ENCODE results near the gene NR3C2.

NR3C2 gene

DNA sequence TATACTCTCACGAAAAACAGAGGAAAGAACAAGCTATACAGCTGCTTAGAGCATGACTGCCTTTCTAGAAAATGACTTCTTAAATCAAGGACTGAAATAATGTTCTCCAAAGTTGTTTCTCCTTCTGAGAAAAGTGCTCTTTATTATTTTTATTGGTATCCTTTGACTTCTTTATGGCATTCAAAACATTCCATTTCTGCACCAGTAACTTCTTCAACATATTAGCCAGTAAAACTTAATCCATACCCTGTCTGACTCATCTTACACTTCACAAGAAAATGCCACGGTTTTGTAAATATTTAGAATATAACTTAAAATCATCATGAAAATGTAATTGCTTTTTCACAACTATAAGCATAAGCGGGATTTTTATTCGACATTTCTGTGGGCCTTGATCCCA lies 180.4 kb downstream of the NR3C2 start:
- DNase-seq (ENCODE audit: low read depth), result no peak

DNA sequence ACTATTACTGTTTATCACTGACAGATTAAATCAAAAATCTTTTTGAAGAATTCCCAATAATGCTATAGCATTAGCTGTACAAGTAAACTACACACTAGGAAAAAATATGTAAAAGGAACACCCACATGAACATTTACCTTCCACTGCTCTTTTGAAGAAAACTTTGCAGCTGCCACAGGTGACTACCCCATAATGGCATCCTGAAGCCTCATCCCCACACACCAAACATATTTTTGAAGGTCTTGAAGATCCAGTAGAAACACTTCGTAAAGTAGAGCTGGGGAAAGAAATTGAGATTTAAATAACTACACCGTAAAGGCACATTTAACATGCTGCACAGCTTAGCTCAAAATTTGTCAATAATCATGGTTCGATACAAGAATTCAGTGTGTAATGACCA lies 182.4 kb downstream of the NR3C2 start:
- DNase-seq (ENCODE audit: low read depth), result no peak

DNA sequence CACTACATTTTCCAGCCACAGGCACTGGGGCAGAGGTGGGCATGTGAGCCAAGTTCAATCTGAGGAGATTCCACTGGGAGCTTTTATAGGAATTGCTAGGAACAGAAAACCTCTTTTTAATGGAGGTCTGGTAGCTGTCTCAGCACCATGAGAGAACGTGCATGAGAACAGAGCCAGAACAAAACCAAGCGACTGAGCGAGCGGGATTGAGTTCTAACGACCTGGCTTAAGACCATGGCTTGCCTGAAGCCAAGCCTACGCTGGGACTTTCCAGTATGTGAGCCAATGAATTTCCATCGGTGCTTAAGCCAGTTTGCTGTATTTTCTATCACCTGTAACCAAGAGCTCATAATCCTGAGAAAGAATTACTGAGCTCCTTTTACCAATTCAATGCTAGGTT lies 183.7 kb downstream of the NR3C2 start:
- no peak for DNase-seq (ENCODE audit: low read depth)

DNA sequence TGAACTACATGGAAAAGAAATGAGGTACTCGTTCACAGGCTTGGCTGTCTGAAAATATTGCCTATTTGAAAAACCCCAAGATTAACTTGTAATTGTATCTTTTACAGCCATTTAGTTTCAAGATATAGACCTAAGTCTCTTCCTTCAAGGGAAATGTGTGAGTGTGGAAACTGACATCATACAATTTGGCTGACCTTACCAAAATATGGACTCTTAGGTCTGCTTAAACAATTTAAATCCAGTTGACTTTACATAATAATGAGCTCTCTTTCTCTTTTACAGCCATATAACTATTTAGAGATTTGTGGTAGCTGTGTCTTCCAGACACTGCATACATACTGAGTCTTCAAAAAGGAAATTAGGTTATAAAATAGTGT lies 186.9 kb downstream of the NR3C2 start:
- no peak for DNase-seq (ENCODE audit: low read depth)

DNA sequence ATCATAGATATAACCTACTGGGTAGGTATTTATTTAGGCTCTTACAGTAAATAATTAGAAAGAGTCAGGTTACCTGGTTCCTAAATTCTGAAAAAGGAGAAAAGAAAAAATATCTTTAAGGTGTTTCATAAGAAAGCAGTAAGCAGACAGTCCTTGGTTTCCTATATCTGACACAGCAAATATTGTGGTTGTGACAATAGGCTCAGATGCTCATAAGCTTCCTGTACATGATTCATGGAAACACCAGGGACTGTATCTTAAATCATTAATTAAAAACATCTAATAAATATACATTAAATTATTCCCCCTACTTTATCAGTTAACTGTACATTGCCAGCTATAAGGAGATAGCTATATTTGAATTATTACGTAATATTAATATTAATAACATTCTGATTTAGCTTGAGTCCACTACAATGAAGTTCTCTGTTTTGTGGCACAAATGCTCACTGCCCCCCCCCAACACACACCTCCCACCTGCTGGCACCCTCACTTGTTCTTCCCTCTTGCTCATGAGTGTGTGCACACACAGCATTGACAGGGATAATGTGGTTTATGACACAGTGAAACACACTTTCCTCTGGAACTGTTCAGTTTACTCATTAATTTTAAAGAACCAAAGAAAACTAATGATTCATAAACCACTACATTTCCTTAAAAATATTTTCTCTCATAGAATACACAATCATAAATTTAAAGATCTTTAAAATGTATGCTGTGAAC lies 187.4 kb downstream of the NR3C2 start:
- no peak for DNase-seq (ENCODE audit: low read depth)

DNA sequence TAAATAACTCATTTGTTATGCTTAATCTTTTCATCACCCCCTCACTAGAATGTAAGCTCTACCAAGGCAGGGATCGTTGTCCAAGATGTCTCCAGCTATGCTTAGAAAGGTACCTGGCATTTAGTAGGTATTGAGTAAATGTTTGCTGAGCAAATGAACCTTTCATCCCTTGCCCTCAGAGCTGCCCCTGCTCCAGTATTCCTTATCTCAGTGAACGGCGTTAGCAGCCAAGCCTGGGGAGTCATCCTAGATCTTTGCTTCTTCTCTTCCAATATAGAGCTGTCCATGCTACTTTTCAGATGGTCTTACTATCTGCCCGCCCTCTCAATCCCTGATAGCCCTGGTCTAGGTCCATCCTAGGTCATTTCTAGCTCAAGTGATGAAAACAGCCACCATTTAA lies 188.4 kb downstream of the NR3C2 start:
- no peak for DNase-seq (ENCODE audit: low read depth)

DNA sequence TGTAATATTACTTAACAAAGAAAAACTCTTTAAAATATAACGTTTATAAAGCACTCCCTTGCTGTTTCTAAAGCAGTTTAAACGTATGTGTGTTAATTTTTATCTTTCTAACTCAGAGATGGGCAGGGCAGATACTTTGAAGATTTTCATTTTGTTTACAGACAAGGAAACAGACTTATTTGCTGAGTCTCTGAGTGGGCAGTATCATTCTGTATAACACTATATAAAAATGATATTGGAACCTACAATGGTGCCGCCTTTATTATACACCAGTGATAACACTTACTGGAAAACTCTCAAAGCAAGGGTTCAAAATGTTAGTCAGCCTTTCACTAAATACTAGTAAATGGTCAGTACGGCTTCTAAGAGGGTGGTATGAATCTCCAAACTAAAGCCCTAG lies 193.4 kb downstream of the NR3C2 start:
- DNase-seq (ENCODE audit: low read depth), result no peak

DNA sequence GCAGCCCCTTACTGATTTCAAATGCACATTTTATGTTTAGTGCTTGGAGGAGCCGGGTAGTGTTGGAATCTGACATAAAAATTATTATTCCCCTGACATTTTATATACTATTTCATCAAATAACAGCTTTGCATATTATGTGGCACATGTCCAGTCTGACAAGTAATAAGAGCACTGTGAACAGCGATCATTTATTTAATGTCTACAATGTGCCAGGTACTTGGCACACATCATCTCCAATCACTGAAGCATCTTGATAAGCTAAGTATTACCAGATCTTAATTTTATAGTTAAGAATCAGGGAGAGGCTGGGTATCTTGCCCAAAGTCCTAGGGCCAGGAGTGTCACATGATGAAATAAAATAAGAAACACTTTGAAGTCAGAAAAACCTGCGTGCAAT lies 197.2 kb downstream of the NR3C2 start:
- DNase-seq (ENCODE audit: low read depth), result no peak

DNA sequence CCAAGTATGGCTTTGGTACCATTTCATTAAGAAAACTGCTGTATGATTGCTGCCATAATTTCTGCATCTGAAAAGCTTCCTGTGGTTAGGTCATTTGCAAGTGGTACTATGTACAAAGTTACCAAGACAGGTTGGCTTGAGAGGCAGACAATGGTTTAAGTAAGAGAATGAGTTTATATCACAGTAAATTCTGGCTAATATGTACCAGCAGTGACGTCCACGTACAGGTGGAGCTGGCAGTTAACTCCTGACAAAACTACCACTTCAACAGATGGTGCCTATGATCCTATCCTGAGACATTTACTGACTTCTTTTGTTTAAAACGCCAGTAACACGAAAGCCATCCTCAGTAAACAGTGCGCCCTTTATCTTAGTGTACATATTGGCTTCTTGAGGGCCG lies 198.4 kb downstream of the NR3C2 start:
- DNase-seq (ENCODE audit: low read depth), result no peak

DNA sequence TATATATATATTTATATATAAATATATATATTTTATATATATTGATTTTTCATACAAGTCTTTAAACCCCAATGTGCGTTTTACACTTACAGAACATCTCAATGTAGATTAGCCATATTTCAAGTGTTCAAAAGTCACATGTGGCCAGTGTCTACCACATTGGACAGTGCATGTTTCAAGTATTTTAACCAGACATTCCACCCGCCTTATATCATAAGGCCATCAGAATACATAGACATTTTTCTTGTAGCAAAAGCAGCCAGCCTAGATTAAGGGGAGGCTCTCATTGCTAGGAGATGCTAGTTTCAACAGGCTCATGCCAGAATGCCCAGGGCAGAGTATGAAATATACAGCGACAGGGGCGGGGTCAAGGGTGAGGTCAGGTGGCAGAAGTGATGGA lies 202.0 kb downstream of the NR3C2 start:
- no peak for DNase-seq (ENCODE audit: low read depth)

DNA sequence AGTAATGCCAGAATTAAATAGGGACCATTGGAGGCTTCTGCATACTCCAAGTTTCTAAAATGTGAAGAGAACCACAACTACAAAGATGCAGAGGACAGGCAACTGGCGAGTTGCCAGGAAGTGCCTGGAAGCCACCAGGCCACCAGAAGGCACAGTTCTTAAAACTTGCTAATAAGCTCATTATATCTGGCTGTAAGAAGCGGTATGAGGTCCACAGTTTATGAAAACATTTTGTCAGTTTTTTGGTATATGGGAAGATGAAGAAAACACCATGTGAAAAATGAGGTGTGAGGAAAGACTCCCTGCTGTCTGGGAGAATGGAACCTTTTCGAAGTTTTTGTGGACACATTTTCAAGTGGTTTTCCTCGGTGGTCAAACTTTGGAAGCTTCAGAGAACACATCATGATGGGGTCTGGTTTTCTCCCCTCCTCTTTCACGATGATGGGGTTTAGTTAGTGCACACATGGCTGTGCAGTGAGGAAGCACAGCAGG lies 202.7 kb downstream of the NR3C2 start:
- DNase-seq (ENCODE audit: low read depth), result no peak

DNA sequence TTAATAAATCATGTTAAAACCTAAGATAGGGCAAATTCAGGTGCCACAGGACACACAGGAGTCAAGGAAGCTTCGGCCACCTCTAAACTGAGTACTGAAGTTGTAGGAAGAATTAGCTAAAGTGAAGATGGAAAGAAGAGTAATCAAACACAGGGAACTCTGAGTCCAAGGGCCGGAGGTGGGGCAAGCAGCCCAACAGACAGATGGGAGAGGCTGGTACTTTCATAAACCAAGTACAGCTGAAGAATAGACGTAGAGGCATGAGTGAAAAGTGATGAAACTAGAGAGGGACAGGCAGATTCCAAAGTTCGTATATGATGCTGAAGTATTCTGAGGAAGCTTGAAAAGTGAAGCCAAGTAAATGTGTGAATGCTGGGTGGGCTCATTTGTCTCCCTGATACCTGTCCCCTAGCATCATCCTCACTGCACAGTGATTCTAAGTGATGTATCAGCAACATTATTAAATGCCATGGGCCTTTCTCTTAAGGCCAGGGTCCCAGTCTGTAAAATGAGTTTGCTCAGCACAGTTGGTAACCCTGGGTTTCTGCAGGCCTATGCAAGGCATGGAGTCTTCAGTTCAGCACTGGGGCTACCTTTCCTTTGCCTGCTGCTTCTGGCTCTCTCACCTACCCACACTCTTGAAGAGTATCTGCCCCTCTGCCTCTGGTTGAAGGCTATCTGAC lies 203.3 kb downstream of the NR3C2 start:
- no peak for DNase-seq (ENCODE audit: low read depth)

DNA sequence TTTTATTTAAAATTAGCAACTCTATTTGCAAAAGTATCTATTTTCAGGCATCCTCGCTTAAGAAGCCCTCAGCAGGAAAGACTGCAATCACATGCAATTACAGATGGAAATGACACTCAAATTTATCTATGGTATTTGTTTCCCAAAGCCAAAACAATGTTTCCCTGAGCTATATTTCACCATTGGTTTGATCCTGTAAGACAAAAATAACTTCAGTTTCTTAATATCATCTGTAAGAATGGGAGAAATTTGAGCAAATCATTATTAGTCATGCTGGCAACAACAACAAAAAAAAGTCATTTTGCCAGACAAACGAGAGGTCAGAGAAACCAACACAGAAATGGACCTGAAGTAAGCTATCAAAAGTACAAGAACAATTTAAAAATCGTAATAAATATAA lies 204.1 kb downstream of the NR3C2 start:
- DNase-seq (ENCODE audit: low read depth), result no peak

DNA sequence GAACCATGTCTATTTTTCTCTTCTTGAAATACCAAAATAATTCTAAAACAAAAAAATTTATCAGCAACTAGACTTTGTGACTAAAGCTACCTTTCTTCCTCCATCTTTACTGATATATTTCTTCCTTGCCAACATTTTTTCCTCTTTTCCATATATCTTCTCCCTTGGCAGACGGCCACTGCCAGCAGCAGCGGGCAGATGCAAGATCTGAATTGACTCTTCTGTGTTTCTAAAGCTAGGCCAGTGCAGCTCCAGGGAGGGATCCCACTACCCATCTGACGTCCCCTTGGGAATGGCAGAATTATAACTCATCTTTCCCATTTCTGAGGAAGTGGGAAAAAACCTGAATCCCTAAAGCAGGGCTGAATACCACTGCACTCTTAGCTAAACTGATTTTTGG lies 206.4 kb downstream of the NR3C2 start:
- DNase-seq (ENCODE audit: low read depth), result no peak

DNA sequence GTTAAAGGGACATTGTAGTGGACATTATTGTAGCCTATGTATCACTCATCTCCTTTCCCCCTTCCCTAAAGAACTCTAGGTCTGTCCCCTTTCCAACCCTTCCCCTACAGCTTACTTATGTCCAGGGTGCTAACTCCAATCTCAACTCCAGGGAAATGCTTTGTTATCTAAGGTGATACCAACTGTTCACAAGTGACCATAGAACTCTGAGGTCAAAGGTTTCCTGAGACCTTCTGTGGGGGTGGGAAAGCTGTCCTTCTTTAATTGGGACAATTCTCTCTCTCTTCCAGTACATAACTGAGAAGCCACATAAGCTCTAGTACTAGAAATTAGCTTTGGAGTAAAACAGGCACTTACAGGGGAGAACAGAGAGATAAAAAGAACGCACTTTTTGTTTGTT lies 212.4 kb downstream of the NR3C2 start:
- no peak for DNase-seq (ENCODE audit: low read depth)

DNA sequence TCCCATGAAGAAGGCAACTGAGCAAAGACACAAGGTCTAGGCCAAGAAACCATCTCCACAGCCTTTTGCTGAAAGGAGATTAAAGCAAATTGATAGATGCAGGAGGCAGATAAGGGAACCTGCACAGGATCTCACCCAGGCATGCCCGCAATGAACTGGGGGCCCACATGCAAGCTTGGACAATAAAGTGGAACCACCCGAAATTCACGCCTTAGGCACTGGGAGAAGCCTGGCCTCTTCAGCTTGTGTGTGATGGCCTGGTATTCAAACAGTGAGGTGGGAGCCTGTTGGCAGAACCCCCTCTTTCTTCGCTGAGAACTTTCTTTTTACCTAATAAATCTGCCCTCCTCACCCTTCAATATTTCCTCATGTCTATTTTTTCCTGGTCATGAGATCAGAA lies 213.2 kb downstream of the NR3C2 start:
- DNase-seq (ENCODE audit: low read depth), result no peak

DNA sequence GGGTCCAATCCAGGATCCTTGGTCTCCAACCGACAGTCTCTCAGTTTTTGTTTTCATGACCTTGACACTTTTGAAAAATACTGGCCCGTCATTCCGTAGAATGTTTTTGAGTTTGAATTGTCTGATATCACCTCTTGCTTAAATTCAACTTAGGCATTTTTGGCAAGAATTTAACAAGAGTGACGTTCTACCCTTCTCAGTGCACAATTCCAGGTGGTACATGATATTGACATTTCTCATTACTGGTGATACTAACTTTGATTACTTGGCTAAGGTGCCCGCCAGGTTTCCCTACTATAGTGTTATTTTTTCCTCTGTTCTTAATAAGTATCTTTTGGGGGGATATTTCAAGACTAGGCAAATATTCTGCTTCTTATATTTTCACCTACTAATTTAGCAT lies 215.1 kb downstream of the NR3C2 start:
- no peak for DNase-seq (ENCODE audit: low read depth)

DNA sequence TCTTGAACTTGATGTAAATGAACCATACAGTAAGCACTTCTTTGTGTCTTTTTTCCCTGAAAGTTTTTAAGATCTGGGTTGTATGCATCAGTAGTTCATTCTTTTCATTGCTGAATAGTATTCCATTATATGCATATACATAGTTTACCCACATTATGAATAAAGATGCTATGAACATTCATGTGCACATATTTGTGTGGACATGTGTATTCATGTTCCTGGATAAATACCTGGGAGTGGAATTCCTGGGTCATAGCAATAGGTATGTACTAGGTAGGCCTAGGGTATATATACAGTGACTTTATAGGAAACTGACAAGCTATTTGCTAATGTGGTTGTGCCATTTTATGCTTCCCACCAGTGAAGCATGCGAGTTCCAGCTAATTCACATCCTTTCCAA lies 215.9 kb downstream of the NR3C2 start:
- DNase-seq (ENCODE audit: low read depth), result no peak

DNA sequence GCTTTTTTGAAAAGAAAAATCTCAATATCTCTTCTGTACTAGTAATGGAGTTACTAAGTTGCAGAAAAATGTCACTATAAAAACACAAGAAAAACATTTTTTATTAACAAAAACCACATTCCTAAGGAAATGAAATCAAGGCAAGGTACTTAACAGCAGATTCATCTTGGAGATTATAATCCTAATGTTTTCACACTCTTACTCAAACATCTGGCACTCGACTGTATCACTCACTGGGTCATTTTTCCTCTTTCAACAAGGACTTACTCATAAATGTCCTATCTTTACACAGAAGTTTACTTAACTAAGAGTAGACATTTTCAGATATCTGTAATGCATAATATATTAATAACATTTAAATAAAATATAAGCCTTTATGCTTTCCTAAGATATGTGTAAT lies 216.6 kb downstream of the NR3C2 start:
- no peak for DNase-seq (ENCODE audit: low read depth)

DNA sequence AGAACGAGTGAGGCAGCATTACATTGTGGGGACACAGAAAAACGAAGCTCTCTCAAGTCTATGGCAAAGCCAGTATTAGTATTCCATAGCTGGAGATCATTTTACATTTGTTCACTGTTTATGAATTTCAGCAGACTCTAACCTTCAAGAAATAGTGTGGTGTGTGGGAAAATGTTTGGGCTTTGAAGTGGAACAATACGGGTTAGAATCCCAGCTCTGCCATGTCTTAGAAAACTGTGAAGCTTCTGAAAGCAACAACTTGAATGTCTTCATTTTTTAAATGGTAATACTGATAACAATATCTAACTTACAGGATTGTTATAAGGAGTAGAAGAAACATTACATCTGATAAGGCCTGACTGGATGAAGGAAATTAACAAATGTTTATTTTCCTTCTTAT lies 217.7 kb downstream of the NR3C2 start:
- DNase-seq (ENCODE audit: low read depth), result no peak

DNA sequence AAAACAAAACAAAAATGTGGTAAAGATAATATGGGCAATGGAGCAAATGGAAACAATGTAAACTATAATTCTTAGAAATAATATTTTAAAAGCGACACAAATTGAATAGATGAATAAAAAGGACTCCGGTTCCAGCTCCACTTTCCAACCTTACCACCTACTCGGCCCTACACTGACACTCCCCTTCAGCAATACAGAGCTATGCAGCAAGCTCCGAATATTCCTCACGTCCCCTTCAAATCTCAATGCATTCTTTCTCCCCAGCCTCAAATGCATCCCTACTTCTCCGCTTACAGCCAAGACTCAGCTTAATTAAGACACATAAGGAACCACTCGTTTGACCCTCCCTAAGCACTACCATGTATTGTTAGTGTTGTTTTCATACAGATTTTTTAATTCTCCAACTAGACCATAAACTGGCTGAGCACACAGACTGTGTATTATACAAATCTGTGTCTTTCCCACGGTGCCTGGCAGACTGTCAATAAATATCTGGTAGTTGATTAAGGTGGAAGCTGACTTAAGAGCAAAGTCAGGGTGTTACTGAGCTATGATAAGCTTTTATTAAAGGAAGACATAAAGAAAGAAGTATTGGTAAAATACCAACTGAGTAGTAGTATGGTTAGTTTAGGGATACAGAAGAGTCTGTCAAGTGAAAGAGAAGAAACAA lies 219.1 kb downstream of the NR3C2 start:
- no peak for DNase-seq (ENCODE audit: low read depth)

DNA sequence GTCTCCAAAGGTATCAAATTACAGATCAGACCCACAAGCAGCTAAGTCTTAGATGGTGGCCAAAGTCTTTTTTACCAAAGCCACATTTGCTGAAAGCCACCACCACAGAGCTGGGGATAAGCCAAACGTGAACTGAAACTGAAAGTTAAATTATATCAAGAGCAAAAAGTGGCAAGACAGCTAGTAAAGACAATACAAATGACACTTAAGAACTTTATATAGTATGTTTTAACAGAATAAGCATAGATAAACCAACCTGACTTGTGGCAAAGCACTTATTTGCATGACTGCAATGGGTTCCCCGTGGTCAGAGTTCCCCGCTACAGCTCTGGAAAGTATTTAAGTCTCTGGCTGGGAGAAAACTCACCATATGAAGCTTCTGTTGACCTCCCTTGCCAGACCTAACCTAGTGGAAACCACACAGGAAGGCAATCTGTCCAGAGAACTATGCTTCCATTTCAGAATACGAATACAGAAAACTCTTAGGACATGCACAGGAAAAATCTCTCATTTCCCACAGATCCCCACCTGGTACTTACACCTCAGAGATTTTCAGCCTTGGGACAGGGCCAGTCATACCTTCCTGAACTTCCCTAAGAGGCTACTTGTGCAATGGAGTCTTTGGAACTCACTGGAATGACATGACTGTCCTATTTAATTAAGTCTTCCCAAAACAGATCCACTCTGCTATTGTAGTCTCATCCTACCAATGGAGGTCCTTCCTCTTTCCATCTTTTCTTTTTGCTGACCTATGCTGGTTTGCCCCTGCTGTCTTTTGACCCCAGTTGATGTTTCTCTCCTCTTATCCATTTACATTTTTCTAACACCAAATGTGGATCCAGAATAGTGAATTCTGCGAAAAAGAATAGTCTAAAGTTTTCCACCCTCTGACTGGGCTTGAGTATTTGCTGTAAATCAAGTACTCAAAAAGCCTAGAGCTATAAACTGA lies 225.1 kb downstream of the NR3C2 start:
- no peak for DNase-seq (ENCODE audit: low read depth)

All from CMK (cell line).